Tibial artery (tissue), 4 donors: ENCODE data around the gene EZR.

Experiments
- DNase-seq, 2 donors: peaks; one replicate each; pipeline ENCODE4 v3.0.0-alpha.2; 2019
- H3K27ac ChIP-seq, 2 donors: fragments of 200-600 bp; sonication (generic) in 1 of 2; 1 replicate in 1 of 2; 2 replicates in 1 of 2; pipeline ENCODE4 v1.5.1; 2018 to 2019; ENCODE audit warnings: mild to moderate bottlenecking in 1 of 2
- H3K27me3 ChIP-seq, 2 donors: fragments of 200-600 bp; sonication (generic) in 1 of 2; one replicate each; pipeline versions ENCODE4 v1.5.1 to v1.6.0; 2016 to 2019
- H3K36me3 ChIP-seq, 3 donors: fragments of 200-600 bp; sonication (generic) in 2 of 3; one replicate each; pipeline ENCODE4 v1.5.1; 2016 to 2019; ENCODE audit warnings: mild to moderate bottlenecking in 2 of 3
- H3K4me1 ChIP-seq, 4 donors: fragments of 200-600 bp; sonication (generic) in 2 of 4; 1 replicate in 3 of 4; 2 replicates in 1 of 4; pipeline ENCODE4 v1.5.1; 2016 to 2019
- H3K4me3 ChIP-seq, 2 donors: fragments of 200-600 bp; sonication (generic) in 1 of 2; 1 replicate in 1 of 2; 2 replicates in 1 of 2; pipeline ENCODE4 v1.5.1; 2018 to 2019; ENCODE audit warnings: mild to moderate bottlenecking in 2 of 2
- H3K9me3 ChIP-seq, 3 donors: fragments of 200-600 bp; sonication (generic) in 1 of 3; one replicate each; pipeline ENCODE4 v1.5.1; 2016 to 2019
- intact Hi-C: fragments of 100-400 bp; cut with DNase I; formaldehyde crosslinking; loops from one replicate; pipeline ENCODE4 v1.15.0; 2023; ENCODE audit warnings: low total_unique reads
- TF ChIP-seq, protein P1 (sequence below), 2 experiments: fragments of 200-600 bp in 1 of 2; fragments of 450-650 bp in 1 of 2; IDR thresholded peaks; one replicate each; pipeline ENCODE4 v1.5.1; 2017 to 2019; ENCODE audit warnings: antibody characterized with exemption in 2 of 2, mild to moderate bottlenecking in 1 of 2, moderate library complexity in 1 of 2

The EZR gene

DNA sequence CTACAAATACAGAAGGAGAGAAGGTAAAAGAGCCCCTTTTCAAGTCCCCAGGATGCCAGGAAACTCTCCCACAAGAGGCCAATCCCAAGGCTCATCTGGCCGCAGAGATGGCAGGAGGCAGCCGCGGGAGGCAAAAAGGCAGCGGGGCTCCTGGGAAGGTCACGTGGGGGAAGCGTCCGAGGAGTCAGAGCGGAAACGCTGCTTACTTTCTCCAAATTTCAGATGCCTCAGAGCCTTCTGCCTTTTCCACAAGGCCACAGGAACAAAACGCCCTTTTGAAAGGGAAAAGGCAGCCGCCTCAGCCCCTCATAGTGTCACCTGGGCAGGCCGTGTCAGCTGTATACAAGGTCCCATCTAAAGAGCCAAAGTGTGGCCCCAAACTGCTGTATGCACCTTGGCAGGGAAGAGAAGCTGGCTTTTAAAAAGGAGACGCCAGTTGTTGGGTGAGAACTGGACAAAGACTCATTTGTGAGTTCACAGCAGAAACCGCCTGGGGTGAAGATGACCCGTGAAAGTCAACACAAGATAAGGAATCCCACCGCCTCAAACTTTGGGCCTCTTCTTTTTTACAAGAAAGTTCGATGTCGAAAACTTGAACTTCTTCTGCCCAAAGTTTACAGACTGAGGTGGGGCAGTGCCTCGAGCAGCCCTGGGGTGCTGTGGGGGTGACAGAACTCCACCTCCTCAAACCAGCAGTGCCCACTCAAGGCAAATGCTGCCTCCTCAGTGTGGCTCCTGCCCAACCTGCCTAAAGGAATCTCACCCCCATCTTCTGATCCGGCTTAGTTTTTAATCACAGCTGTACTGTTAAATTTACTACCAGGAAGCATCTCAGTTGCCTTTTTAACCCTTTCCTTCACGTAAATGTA, 45.4 kb downstream of the EZR start:
- intact Hi-C loops = no loop called here
- H3K27me3 ChIP-seq = no peaks in the 10 kb centered on the region
- H3K4me1 ChIP-seq = no peaks in the 10 kb centered on the region
- TF ChIP-seq, protein P1, sequence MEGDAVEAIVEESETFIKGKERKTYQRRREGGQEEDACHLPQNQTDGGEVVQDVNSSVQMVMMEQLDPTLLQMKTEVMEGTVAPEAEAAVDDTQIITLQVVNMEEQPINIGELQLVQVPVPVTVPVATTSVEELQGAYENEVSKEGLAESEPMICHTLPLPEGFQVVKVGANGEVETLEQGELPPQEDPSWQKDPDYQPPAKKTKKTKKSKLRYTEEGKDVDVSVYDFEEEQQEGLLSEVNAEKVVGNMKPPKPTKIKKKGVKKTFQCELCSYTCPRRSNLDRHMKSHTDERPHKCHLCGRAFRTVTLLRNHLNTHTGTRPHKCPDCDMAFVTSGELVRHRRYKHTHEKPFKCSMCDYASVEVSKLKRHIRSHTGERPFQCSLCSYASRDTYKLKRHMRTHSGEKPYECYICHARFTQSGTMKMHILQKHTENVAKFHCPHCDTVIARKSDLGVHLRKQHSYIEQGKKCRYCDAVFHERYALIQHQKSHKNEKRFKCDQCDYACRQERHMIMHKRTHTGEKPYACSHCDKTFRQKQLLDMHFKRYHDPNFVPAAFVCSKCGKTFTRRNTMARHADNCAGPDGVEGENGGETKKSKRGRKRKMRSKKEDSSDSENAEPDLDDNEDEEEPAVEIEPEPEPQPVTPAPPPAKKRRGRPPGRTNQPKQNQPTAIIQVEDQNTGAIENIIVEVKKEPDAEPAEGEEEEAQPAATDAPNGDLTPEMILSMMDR (IDR thresholded peaks at IDR 0.05) = no peak
- no peak overlapping the region for H3K27ac ChIP-seq
- DNase-seq = peak in 1 of 2 donors; percentile 55
- H3K9me3 ChIP-seq = no peaks in the 10 kb centered on the region
- H3K36me3 ChIP-seq = peaks cover 47 to 92% (median 60%) of the 10 kb centered on the region in 3 donors
- H3K4me3 ChIP-seq = no peak overlapping the region

DNA sequence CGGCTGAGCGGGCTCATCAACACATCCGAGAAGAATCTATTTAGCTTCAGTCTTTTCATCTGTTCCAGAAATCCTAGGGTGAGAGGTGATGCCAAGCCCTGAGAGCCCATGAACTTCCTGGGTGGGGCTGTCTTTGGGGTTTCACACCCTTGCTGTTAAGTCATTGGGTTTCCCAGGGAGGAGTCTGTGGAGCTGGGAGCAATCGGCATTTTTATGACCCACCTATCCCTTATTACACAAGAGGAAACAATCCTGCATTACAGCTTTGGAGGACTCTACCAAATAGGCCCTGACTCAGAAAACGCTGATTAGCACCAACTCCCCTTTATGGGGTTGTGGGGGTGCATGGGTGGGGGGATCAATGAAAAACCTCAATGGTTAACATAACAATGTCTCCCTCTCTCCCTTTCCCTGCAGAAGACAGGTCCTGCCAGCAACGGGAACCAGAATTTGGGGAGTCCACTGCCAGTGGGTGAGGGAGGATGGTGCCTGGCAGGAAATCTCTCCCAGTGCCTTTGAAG, 46.3 kb downstream of the EZR start:
- Histone ChIP-seq H3K36me3 (peaks cover 56 to 96% (median 69%) of the 10 kb centered on the region in 3 donors), H3K9me3 (no peaks in the 10 kb centered on the region), H3K27me3 (no peaks in the 10 kb centered on the region), H3K4me3 (no peak overlapping the region), H3K4me1 (no peaks in the 10 kb centered on the region), H3K27ac (no peak overlapping the region)
- intact Hi-C loops = no loop called here
- DNase-seq = peak in 1 of 2 donors; percentile 52
- TF ChIP-seq, protein P1 (IDR thresholded peaks at IDR 0.05) = no peak

DNA sequence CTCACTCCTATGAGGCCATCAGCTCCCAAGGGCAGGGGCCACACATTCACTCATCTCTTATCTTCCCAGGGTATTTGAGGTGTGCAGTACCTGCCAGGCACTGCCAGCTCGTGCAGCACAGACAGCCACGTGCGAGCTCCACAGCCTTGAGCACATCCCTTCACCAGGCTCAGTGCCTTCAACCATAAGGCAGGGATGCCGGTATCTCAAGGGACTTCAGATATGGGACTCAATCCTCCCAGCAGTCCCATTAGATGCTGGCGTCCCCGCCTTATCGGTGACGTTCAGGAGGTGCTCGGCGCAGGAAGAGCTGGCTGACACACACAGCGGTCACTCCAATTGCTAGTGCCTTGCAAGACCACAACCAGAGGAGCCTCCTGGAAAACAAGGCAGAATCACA, 47.0 kb downstream of the EZR start:
- intact Hi-C loops = no loop called here
- Histone ChIP-seq H3K4me1 (no peaks in the 10 kb centered on the region), H3K4me3 (no peak overlapping the region), H3K9me3 (no peaks in the 10 kb centered on the region), H3K27me3 (no peaks in the 10 kb centered on the region), H3K27ac (no peak overlapping the region), H3K36me3 (peaks cover 64 to 98% (median 76%) of the 10 kb centered on the region in 3 donors)
- TF ChIP-seq, protein P1 (IDR thresholded peaks at IDR 0.05) = no peak
- DNase-seq = peak in 1 of 2 donors; percentile 35

DNA sequence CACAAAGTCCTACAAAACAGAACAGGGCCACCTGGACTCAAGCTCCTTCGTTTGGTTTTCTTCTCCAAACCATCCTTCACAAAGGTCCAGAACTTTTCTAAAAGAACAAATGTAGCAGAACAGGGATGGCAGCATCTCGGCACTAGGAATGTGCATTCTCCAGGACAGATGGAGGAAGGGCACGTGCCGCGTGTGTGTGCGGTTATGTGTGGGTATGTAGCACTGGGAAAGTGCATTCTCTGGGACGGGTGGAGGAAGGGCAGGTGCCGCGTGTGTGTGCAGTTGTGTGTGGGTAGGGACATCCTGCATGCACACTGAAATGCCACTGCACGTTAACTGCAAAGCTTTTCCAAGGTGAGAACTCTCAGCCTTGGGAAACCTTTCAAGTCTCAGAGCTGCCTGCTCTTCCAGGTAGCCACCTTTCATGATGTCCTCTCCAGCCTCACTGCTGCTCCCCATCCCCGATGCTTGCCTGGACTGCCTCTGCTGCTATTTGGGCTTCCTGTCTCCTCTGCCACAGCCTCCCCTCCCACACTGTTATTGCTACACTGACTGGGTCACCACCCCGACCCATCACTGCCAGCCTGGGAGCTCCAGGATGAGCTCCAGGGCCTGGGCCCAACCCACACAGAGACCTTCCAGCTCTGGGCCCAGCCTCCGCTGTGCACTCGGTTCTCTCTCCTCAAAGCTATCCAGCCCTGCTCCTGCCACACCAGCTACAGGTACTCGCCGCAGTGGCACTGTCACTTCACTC, 47.6 kb downstream of the EZR start:
- Histone ChIP-seq H3K27ac (no peak overlapping the region), H3K4me3 (no peak overlapping the region), H3K27me3 (no peaks in the 10 kb centered on the region), H3K4me1 (no peaks in the 10 kb centered on the region), H3K36me3 (peaks cover 66 to 98% (median 80%) of the 10 kb centered on the region in 3 donors), H3K9me3 (no peaks in the 10 kb centered on the region)
- intact Hi-C loops = no loop called here
- peak in 1 of 2 donors; percentile 34 for DNase-seq
- TF ChIP-seq, protein P1 (IDR thresholded peaks at IDR 0.05) = no peak

DNA sequence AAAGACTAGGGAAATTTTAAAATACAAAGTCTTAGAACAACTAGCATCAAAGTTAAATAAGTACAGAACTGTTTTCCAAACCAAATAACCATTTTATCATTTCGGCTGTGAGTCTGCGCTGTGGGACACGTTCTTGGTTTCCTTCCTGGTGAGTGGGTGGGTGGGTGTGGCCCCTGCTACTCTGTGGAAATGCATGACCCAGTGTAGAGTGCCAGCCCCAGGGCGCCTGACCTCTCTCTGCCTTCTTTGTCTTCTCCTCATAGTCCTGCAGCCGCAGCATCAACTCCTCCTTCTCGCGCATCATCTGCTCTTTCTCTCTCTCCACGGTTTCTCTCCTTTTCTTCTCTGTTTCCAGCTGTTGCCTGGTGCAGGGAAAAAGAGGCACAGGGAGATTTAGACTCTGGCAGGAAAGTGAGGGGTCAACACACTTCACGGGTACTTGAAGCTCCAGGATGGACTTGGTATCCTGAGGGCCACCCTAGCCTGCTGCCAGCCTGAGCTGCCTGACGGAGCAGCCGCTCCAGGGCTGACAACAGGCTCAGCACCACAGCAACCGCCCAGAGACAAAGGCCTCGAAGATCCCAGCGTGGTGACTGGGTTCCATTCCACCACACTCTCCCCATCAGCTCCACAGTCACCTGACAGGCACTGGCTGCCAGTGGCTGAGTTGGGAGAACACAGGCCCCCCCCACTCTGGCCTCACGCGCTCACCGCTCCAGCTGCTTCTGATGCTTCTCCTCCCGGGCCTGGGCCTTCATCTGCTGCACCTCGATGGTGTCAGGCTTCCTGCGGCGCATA, 48.4 kb downstream of the EZR start:
- Histone ChIP-seq H3K9me3 (no peaks in the 10 kb centered on the region), H3K4me3 (no peak overlapping the region), H3K4me1 (no peaks in the 10 kb centered on the region), H3K27ac (no peak overlapping the region), H3K27me3 (no peaks in the 10 kb centered on the region), H3K36me3 (peaks cover 61 to 98% (median 79%) of the 10 kb centered on the region in 3 donors)
- peak in 1 of 2 donors; percentile 47 for DNase-seq
- intact Hi-C loops = no loop called here
- TF ChIP-seq, protein P1 (IDR thresholded peaks at IDR 0.05) = no peak
